Bronchial epithelial cell (primary cell): ENCODE measurements around the gene TMC8. TPM values are rescaled to one million over a fixed set of nuclear protein-coding genes. Genes with fewer than 3 reads are reported as not detected.

ENCODE experiments used
- DNase-seq: peaks from one replicate; pipeline ENCODE4 v3.0.0-alpha.2; 2010; ENCODE audit warnings: low read depth
- FAIRE-seq: peaks from 2 replicates; lab custom pipeline; 2011; peaks lifted over from hg19 to GRCh38; lab: Jason Lieb, UNC
- H3K27me3 ChIP-seq: 2 replicates; pipeline ENCODE4 v1.5.1; 2011; ENCODE audit warnings: low read length; ENCODE audit not compliant: control insufficient read depth, insufficient read depth
- H3K36me3 ChIP-seq: 2 replicates; pipeline ENCODE4 v1.5.1; 2011; ENCODE audit warnings: low read length; ENCODE audit not compliant: control insufficient read depth, insufficient read depth
- H3K4me3 ChIP-seq: 2 replicates; pipeline ENCODE4 v1.5.1; 2011; ENCODE audit warnings: mild to moderate bottlenecking, low read depth, low read length, control low read depth
- CTCF ChIP-seq: IDR thresholded peaks from 2 replicates; pipeline ENCODE4 v1.5.1; 2011; ENCODE audit warnings: mild to moderate bottlenecking, moderate library complexity, low read length, control low read depth, inconsistent platforms; ENCODE audit not compliant: insufficient read depth, severe bottlenecking
- total RNA-seq: library from RNA; depleted of rRNA; stranded (reverse); fragments of >200 nt; gene quantifications from 2 replicates; pipeline ENCODE4 v1.2.1, GENCODE V29; 2014

The TMC8 gene
- total RNA-seq, 1 donor from 2014 or later, result not detected

GRCh38 chr17:78110363-78111015 lies 20.1 kb upstream of the TMC8 start:
- no peak for FAIRE-seq

DNA sequence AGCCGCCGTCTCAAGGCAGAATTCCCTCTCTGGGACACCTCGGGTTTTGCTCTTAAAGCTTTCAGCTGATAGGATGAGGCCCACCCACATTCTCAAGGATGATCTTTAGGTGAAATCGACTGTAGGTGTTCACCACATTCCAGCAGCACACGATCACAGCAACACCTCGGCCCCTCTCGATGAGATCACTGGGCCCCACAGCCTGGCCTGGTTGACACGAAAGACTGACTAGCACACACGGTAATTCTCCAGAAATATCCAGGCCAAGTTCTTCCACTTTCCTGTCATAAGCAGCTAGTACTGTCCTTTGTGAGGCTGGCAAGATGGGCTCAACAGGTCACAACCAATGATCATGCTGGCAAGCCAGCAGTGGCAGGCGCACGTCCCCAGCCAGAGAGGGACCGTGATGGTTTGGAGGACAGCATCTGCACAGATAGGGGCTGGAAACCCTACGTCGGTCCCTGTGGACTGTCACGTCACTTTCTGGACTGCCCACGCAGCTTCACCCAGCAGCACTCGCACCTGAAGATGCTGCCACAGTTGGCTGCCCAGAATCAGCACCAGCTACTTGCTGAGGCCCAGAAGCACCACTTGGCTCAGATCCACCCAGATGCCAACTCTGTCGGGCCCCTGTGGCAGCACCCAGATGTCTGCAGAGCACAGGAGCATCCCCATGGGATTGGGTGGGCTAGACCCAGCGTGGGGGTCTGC lies 19.4 kb upstream of the TMC8 start:
- peak; percentile 40 for FAIRE-seq
- H3K27me3 ChIP-seq, result no peaks in the 10 kb centered on the region
- no peaks in the 10 kb centered on the region for H3K36me3 ChIP-seq
- no peak for DNase-seq
- no peak for TF ChIP-seq CTCF
- no peak overlapping the region for H3K4me3 ChIP-seq

More at GRCh38 chr17:78110363-78111015, 20.1 kb upstream of the TMC8 start:
- Histone ChIP-seq H3K36me3 (no peaks in the 10 kb centered on the region), H3K4me3 (no peak overlapping the region), H3K27me3 (no peaks in the 10 kb centered on the region)
- no peak for DNase-seq
- no peak for TF ChIP-seq CTCF

- no peak for TF ChIP-seq CTCF
- DNase-seq (no peak), FAIRE-seq (no peak)
- Histone ChIP-seq H3K4me3 (no peak overlapping the region), H3K27me3 (no peaks in the 10 kb centered on the region), H3K36me3 (no peaks in the 10 kb centered on the region)
Observed at GRCh38 chr17:78111727-78112517, 18.6 kb upstream of the TMC8 start.

DNA sequence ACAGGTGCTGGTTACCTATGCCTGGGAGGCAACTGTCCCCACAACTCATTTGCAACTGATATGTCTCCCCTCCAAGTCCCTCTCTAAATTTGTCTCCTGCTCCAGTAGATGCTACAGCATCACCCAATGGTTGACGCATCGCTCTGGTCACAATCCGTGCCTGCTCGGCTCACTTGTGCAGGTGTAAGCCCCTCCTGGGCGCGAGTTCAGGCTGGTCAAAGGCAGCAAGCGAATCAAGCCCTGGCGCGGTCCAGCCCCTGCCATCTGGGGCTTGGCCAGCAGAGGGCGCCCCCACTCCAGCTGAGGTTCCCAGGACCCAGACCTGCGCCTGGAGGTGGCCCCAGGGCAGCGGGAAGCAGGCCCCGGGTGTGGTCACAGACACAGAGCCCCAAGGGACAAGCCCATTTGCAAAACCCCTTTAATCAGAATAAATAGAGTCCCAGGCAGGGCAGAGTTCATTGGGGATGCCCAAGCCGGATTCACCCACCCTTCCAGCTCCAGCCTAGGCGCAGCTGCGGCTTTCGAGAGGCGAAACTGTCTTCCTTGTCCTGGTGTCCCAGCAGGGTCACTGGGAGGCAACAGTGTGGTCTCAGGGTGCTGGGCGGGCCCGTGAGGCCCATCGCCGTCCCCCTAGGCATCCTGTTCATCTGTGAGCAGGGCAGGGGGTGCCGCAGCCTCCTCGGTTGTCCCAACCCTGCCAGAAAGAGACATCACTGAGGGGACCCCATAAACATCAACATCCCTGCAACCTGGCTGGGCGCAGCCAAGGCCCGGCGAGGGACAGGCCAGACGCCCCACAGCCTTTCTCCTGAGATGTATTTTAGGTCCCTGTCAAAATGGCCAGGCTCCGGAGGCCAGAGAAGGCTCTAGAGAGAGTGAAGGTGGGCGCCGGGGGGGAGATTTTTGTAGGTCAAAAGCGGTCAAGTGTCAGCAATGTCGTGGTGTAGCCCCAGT lies 17.8 kb upstream of the TMC8 start:
- no peak overlapping the region for H3K4me3 ChIP-seq
- H3K27me3 ChIP-seq, result no peaks in the 10 kb centered on the region
- no peaks in the 10 kb centered on the region for H3K36me3 ChIP-seq
- TF ChIP-seq CTCF, result peak; percentile 97
- FAIRE-seq (no peak), DNase-seq (peak; percentile 32)
